HG03196 (cell line): ENCODE results near the gene SPTLC2.

ENCODE experiments used
- ATAC-seq: cut with Tn5 transposase; IDR thresholded peaks from one replicate; pipeline ENCODE4 v1.9.1; 2021; ENCODE audit not compliant: unreplicated experiment

Gene SPTLC2

GRCh38 chr14:77623201-77623600 lies 6.8 kb upstream of the SPTLC2 start:
- no peak for ATAC-seq

- ATAC-seq = no peak
Observed at GRCh38 chr14:77622366-77622961, 6.0 kb upstream of the SPTLC2 start.

DNA sequence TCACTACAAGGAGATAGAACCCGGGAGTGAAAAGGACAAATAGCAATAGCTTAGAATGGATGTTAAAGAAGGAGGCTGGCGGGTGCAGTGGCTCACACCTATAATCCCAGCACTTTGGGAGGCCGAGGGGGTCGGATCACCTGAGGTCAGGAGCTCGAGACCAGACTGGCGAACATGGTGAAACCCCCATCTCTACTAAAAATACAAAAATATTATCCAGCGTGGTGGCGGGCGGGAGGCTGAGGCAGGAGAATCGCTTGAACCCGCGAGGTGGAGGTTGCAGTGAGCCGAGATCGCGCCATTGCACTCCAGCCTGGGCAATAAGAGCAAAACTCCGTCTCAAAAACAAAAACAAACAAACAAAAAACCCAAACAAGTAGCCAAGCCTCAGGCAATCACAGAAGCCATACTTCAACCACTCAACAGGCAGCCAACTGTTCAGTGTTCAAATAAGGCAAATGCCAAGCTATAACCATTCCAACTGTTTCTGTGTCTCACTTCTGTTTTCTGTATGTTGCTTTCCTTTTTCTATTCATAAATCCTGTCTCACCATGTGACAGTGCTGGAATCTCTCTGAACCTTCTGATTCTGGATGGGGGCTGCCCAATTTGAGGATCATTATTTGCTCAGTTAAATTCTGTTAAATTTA lies 3.9 kb upstream of the SPTLC2 start:
- no peak for ATAC-seq

DNA sequence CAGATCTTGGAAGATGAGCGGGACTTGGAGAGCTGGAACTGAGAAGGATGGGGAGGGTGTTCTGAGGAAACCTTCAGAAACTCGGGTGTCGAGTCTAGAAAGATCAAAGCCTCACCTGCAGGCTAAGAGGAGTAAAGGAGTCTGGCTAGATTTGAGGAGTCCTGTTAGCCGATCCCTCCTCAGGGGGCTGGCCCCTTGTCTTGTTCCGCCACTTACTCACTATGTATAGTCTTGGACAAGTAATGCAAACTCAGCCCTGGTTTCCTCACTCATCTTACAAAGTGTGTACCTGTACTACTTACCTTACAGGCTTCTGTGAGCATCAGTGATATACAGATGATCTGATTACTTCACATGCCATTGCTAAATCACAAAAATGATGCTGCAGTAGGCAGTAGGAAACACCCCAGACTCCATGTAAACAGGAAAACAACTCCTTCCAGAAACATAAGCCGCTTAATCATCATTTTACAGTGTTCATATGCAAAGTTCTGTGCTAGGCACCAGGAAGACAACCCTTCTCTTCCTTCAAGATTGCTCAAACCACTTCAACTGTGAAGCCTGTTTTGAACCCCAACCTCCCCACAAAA lies 2.0 kb upstream of the SPTLC2 start:
- no peak for ATAC-seq

GRCh38 chr14:77616133-77616453 lies 344 bp downstream of the SPTLC2 start:
- ATAC-seq = peak; percentile 11

DNA sequence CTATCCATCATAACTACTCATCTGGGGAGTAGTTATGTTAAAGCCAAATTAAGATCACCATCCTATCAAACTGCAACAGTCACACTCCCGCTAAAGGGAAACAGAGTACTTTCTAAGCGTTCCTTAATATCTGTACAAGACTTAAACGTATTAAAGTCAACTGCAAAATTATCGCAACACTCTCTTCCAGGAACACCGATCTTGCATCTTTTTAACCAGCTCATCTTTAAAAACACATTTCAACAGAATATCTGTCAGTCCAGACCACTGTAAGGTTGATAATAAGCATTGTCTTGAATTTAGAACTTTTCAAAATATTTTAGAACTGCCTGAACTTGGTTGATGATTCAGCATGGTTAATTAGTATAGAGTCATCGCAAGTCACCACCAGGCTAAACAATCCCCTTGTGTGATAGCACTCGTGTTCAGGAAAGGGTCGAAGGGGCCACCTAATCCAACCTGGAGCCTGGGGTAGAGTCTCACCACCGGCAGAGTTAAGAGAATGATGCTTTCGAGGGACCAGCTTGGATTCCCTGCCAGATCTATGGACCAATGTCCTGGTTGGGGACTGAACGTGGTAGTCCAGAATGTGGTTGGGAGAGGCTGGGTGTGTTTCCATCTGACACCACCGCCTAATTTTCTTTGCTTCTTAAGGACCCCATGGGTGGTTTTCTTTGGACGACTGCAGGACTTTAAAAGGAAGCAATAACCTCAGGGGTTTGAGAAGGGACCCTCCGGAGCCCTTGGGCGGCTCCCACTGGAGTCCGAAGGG lies 890 bp downstream of the SPTLC2 start:
- ATAC-seq = no peak

DNA sequence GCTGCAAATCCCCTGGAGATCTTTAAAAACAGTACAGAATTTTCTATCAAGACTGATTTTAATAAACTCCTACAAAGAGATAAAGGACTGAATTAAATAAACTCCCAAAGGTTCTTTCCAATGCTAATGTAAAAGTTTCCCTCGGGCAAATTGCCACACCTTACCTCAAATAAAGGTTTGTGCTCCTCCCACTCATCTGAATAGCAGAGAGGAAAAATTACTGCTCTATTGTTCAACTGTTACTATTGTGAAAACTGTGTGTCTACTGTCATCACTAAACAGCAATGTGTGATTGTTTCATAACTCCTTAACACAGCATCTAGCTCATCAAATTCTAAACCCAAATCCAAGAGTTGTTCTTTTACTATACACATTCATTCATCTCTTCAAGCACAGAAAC lies 3.2 kb downstream of the SPTLC2 start:
- no peak for ATAC-seq

DNA sequence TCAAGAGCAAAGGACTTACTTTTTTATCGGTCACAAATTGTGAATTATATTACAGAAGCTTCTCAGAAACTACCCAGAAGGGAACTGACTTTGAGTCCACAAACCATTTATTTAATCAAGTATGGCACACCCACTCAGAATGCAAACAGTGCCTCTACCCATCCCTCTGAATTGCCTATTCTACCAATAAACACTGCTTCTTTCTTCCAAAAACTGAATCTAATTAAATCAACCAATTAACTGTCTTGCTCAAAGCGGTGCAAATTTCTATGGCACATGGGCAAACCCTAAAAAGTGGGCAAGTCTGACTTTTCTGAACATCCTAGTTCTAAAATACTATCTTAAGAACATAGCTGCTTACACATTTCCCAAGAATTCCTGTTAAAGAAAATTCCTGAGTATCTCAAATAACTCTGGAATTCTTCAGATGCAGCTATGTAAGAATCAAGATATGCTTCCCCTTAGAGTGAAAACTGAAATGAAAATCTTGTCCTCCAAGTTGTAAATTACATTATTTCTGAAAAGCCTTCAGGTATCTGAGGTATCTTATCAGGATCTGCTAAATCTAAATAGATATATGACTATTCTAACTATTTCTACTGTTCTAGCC lies 4.3 kb downstream of the SPTLC2 start:
- no peak for ATAC-seq

GRCh38 chr14:77610553-77610952 lies 5.9 kb downstream of the SPTLC2 start:
- no peak for ATAC-seq

GRCh38 chr14:77609922-77610321 lies 6.5 kb downstream of the SPTLC2 start:
- ATAC-seq = no peak

GRCh38 chr14:77607741-77608302 lies 8.6 kb downstream of the SPTLC2 start:
- ATAC-seq = peak; percentile 38

- ATAC-seq = no peak
Observed at GRCh38 chr14:77605392-77605972, 11.0 kb downstream of the SPTLC2 start.

- ATAC-seq = no peak
Observed at GRCh38 chr14:77603654-77604255, 12.7 kb downstream of the SPTLC2 start.

DNA sequence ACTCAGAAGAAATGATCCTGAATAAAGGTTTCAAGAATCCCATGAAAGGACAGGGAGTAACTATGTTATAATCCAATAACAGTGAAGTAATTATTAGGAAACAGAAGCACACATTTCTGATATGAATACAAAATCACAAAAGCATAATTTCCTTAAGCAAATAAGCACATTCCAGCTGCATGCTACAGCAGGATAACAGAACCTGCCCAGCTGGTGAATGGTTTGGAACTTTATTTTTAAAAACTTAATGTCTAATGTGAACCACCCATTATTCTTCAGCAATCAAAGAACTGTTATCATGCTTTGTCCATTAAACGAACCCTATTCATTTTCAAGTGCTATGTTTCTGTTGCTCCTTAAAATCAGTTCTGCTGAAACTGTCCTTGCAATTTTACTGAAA lies 13.4 kb downstream of the SPTLC2 start:
- ATAC-seq = no peak

DNA sequence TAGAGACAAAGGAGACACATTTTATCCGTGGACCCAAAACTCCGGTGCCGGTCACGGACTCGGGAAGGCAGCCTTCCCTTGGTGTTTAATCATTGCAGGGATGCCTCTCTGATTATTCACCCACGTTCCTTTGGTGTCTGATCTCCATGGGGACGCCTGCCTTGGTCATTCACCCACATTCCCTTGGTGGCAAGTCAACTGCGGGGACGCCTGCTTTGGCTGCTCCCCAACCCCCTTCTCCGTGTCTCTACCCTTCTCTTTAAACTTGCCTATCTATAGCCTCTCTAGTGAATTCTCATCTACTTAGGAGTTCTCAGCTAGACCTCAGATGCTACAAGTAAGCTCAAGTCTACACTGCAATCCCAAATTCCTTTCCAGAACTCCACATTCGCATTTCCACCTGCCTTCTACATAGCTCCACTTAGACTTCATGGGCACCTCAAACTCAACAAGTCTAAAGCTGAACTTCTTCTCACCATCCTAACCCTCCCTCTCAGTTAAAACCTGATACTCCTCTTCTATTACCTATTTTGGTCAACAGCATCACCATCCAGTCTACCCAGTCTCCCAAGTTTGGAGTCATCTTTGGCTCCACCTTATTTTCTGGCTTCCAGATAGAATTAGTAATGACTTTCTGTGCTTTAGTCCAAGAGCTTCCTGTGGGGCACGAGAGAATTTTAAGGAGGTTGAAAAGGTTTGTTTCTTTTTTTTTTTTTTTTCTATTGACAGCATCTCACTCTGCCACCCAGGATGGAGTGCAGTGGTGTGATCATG lies 14.4 kb downstream of the SPTLC2 start:
- ATAC-seq = no peak

DNA sequence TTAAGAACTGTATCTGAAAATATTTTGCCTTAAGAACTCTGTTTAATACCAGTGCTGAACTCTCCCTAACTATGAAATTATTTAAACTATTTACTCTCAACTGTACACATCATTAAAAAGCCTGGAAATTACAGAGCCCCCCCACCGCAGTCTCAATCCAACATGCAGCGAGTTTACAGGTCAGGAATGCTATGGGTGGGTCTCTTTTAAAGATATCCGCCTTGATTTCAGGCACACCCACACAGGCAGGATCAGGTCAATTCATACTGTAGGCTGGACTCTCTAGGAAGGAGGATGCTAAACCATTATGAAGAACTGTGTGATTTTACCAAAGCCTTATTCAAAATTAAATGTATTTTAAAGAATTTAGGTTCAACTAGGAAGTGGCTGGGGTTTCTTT lies 16.5 kb downstream of the SPTLC2 start:
- ATAC-seq = no peak

GRCh38 chr14:77598366-77599070 lies 17.9 kb downstream of the SPTLC2 start:
- ATAC-seq = no peak

DNA sequence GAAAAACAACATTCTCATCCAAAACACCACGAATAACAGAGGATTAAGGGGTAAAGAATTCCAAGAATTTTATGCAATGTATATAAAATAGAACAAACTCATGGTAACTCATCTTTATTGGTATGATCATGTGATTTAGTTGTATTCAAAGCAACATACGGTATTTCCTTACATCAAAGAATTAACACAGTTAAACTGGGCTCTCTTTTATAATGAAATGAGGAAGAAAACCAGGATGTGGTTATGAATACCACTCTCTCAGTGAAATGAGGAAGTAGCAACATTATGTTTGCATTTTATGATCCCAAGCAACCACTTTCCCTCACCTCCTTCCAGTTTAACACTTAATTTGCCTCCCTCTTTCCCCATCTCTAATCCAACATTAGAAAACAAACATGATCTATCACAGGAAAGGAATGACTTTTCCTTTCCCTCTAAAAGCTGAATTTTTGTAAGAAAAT lies 22.9 kb downstream of the SPTLC2 start:
- ATAC-seq = peak; percentile 68

GRCh38 chr14:77590845-77591485 lies 25.5 kb downstream of the SPTLC2 start:
- no peak for ATAC-seq
